PC-3 (cell line): ENCODE results near the gene FLT3. TPM values are rescaled to one million over a fixed set of nuclear protein-coding genes. Genes with fewer than 3 reads are reported as not detected.

Experiments used
- ATAC-seq: fragments of 200-7000 bp; cut with Tn5 transposase; 2 replicates; pipeline ENCODE4 v1.9.1; 2020; ENCODE audit warnings: mild to moderate bottlenecking, moderate library complexity
- BruUV-seq: library from RNA; stranded (reverse); fragments of 400-500 nt; replicated peaks from 2 replicates; lab custom pipeline; 2021; lab: Mats Ljungman, UMichigan
- CTCF ChIA-PET: fragments of 300-600 bp; sonication (Branson Sonifier 250); formaldehyde crosslinking; loops from one replicate; lab custom pipeline; 2022; ENCODE audit warnings: antibody characterized with exemption; lab: Charles Lee
- POLR2A ChIA-PET: fragments of 300-600 bp; sonication (Branson Sonifier 250); formaldehyde crosslinking; loops from one replicate; lab custom pipeline; 2022; ENCODE audit warnings: antibody characterized with exemption; ENCODE audit not compliant: unreplicated experiment; lab: Charles Lee
- DNase-seq: peaks from one replicate; pipeline ENCODE4 v3.0.0-alpha.2; 2015
- H2AFZ ChIP-seq: fragments of 300-600 bp; sonication (generic); 2 replicates; pipeline ENCODE4 v1.6.0; 2016; ENCODE audit warnings: antibody characterized with exemption, low read length
- H3F3A ChIP-seq: fragments of 300-600 bp; sonication (generic); one replicate; pipeline ENCODE4 v1.6.0; 2017; ENCODE audit warnings: antibody characterized with exemption, low read length, control low read depth, mild to moderate bottlenecking; ENCODE audit not compliant: unreplicated experiment
- H3K27ac ChIP-seq: fragments of 300-600 bp; sonication (generic); 2 replicates; pipeline ENCODE4 v1.5.1; 2016; ENCODE audit warnings: mild to moderate bottlenecking, low read length
- H3K27me3 ChIP-seq: fragments of 300-600 bp; sonication (generic); 2 replicates; pipeline ENCODE4 v1.6.1; 2016; ENCODE audit warnings: low read length, mixed read lengths
- H3K36me3 ChIP-seq: fragments of 300-600 bp; sonication (generic); 2 replicates; pipeline ENCODE4 v1.6.1; 2016; ENCODE audit warnings: low read depth, mixed run types, low read length, mixed read lengths
- H3K4me1 ChIP-seq: fragments of 300-600 bp; sonication (generic); 2 replicates; pipeline ENCODE4 v1.5.1; 2016; ENCODE audit warnings: low read length; ENCODE audit not compliant: insufficient read depth
- H3K4me2 ChIP-seq: fragments of 300-600 bp; sonication (generic); 2 replicates; pipeline ENCODE4 v1.6.0; 2016; ENCODE audit warnings: low read length
- H3K4me3 ChIP-seq: fragments of 300-600 bp; sonication (generic); 2 replicates; pipeline ENCODE4 v1.5.1; 2016; ENCODE audit warnings: mild to moderate bottlenecking, low read length, mixed read lengths
- H3K79me2 ChIP-seq: fragments of 300-600 bp; sonication (generic); 2 replicates; pipeline ENCODE4 v1.6.1; 2017; ENCODE audit warnings: low read length, mixed read lengths
- H3K9ac ChIP-seq: fragments of 300-600 bp; sonication (generic); 2 replicates; pipeline ENCODE4 v1.6.0; 2016; ENCODE audit warnings: mild to moderate bottlenecking, low read length
- H3K9me2 ChIP-seq: fragments of 300-600 bp; sonication (generic); replicated peaks from 2 replicates; pipeline ENCODE4 v1.6.1; 2016; ENCODE audit warnings: mixed run types, low read length, mixed read lengths
- H3K9me3 ChIP-seq: fragments of 300-600 bp; sonication (generic); 2 replicates; pipeline ENCODE4 v1.6.1; 2016; ENCODE audit warnings: low read length, mixed read lengths
- H4K20me1 ChIP-seq: fragments of 300-600 bp; sonication (generic); 2 replicates; pipeline ENCODE4 v1.6.1; 2016; ENCODE audit warnings: low read length, mixed read lengths
- CTCF ChIP-seq: fragments of 300-600 bp; sonication (generic); conservative IDR thresholded peaks from 2 replicates; pipeline ENCODE4 v1.5.1; 2017; ENCODE audit warnings: antibody characterized with exemption, low read depth, mild to moderate bottlenecking, low read length
- EZH2 ChIP-seq: fragments of 300-600 bp; sonication (generic); IDR thresholded peaks from one replicate; pipeline ENCODE4 v1.6.1; 2017; ENCODE audit warnings: antibody characterized with exemption, mild to moderate bottlenecking, low read length; ENCODE audit not compliant: unreplicated experiment
- EZH2phosphoT487 ChIP-seq: fragments of 300-600 bp; sonication (generic); IDR thresholded peaks from 2 replicates; pipeline ENCODE4 v1.6.1; 2018; ENCODE audit warnings: mild to moderate bottlenecking, antibody characterized with exemption, low read length, borderline replicate concordance
- intact Hi-C: fragments of 100-400 bp; cut with micrococcal nuclease; formaldehyde crosslinking; loops from 2 replicates; pipeline ENCODE4 v1.9.0; 2023
- total RNA-seq: library from RNA; depleted of rRNA; stranded (reverse); fragments of >200 nt; gene quantifications from 2 replicates; pipeline ENCODE4 v1.2.3, GENCODE V29; 2014

Gene FLT3
- total RNA-seq, 1 experiment from 2014 or later: not detected

- no peaks in the 10 kb centered on the region for H3K36me3 ChIP-seq
- DNase-seq: peak; percentile 3
- BruUV-seq: no TSS peak
- peak overlapping the region; percentile 85; the same call in 1 of the 2 replicates for H2AFZ ChIP-seq
- peaks cover 19% of the 10 kb centered on the region; the same call in 1 of the 2 replicates for H4K20me1 ChIP-seq
- no peak for TF ChIP-seq CTCF
- no peak for TF ChIP-seq EZH2
- TF ChIP-seq EZH2phosphoT487: no peak
- POLR2A ChIA-PET: no interaction called here
- H3K9ac ChIP-seq: peak overlapping the region; percentile 97
- no peak for ATAC-seq
- intact Hi-C loops: no loop called here
- H3F3A ChIP-seq: no peaks in the 10 kb centered on the region
- H3K9me3 ChIP-seq: no peaks in the 10 kb centered on the region
- peaks cover 49% of the 10 kb centered on the region for H3K79me2 ChIP-seq
- H3K27me3 ChIP-seq: no peaks in the 10 kb centered on the region
- CTCF ChIA-PET: no interaction called here
- peaks cover 7% of the 10 kb centered on the region; the same call in 1 of the 2 replicates for H3K4me1 ChIP-seq
- H3K27ac ChIP-seq: no peak overlapping the region
- H3K4me2 ChIP-seq: peak overlapping the region; percentile 88
- peak overlapping the region; percentile 90 for H3K4me3 ChIP-seq
- H3K9me2 ChIP-seq: no peaks in the 10 kb centered on the region
These were observed 36.5 kb upstream of the FLT3 start for GRCh38 chr13:28136916-28137315.

GRCh38 chr13:28131646-28132045 is 31.3 kb upstream of the FLT3 start:
- DNase-seq (no peak), ATAC-seq (no peak)
- ChIA-PET CTCF (no interaction called here), POLR2A (no interaction called here)
- Histone ChIP-seq H3K4me1 (peaks cover under 1% of the 10 kb centered on the region; the same call in 1 of the 2 replicates), H3K27ac (no peak overlapping the region), H3K27me3 (no peaks in the 10 kb centered on the region), H3K36me3 (no peaks in the 10 kb centered on the region), H4K20me1 (no peaks in the 10 kb centered on the region), H3K9ac (no peak overlapping the region), H2AFZ (no peak overlapping the region), H3K9me3 (no peaks in the 10 kb centered on the region), H3K4me2 (no peak overlapping the region), H3K9me2 (no peaks in the 10 kb centered on the region), H3K79me2 (peaks cover 2% of the 10 kb centered on the region), H3F3A (no peaks in the 10 kb centered on the region), H3K4me3 (no peak overlapping the region)
- BruUV-seq: no TSS peak
- TF ChIP-seq CTCF (no peak), EZH2phosphoT487 (no peak), EZH2 (no peak)
- intact Hi-C loops: no loop called here

- DNase-seq (no peak), ATAC-seq (no peak; the same call in 1 of the 2 replicates)
- ChIA-PET POLR2A (interaction anchor here (0.6 kb wide), 1 partner anchor 14 kb away, joined by 5 read pairs; no protein-coding TSS in a partner anchor), CTCF (no interaction called here)
- Histone ChIP-seq H3K4me1 (no peaks in the 10 kb centered on the region), H3K79me2 (no peaks in the 10 kb centered on the region), H3K36me3 (no peaks in the 10 kb centered on the region), H3K27me3 (no peaks in the 10 kb centered on the region), H3K9ac (no peak overlapping the region), H3K27ac (no peak overlapping the region), H2AFZ (no peak overlapping the region), H4K20me1 (no peaks in the 10 kb centered on the region), H3K4me3 (no peak overlapping the region), H3K4me2 (no peak overlapping the region), H3F3A (no peaks in the 10 kb centered on the region), H3K9me3 (no peaks in the 10 kb centered on the region), H3K9me2 (no peaks in the 10 kb centered on the region)
- TF ChIP-seq EZH2: no peak
- no peak for TF ChIP-seq EZH2phosphoT487
- TF ChIP-seq CTCF: no peak
- intact Hi-C loops: no loop called here
- no TSS peak for BruUV-seq
These were observed 29.7 kb upstream of the FLT3 start for GRCh38 chr13:28129911-28130693.
